GM10266 (cell line): ENCODE results near the gene MYO9A.

Experiments
- DNase-seq: peaks from one replicate; pipeline ENCODE4 v3.0.0; 2012; ENCODE audit errors: extremely low spot score
- CTCF ChIP-seq: IDR thresholded peaks from 2 replicates; pipeline ENCODE4 v1.5.1; 2012; ENCODE audit warnings: mild to moderate bottlenecking, low read depth; ENCODE audit not compliant: control insufficient read depth, insufficient read depth; ENCODE audit errors: missing control alignments

The MYO9A gene

DNA sequence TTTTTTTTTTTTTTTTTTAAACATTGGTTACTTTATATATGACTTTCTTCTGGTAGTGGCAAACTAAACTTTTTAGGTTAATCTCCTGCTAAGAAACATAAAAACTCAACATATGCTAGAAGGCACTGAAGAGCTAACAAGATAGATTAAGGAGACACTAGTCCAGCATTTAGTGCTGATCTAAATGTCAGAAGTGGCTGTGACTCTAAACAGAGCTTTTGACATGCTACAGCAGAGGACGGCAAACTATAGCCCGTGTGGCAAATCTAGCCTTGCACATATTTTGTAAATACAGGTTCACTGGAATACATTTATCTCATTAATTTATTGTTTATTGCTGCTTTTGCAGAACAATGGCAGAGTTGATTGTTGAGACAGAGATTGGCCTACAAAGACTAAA, 287.0 kb downstream of the MYO9A start:
- DNase-seq = no peak
- no peak for TF ChIP-seq CTCF

GRCh38 chr15:71826196-71826595, 291.8 kb downstream of the MYO9A start:
- no peak for DNase-seq
- no peak for TF ChIP-seq CTCF

DNA sequence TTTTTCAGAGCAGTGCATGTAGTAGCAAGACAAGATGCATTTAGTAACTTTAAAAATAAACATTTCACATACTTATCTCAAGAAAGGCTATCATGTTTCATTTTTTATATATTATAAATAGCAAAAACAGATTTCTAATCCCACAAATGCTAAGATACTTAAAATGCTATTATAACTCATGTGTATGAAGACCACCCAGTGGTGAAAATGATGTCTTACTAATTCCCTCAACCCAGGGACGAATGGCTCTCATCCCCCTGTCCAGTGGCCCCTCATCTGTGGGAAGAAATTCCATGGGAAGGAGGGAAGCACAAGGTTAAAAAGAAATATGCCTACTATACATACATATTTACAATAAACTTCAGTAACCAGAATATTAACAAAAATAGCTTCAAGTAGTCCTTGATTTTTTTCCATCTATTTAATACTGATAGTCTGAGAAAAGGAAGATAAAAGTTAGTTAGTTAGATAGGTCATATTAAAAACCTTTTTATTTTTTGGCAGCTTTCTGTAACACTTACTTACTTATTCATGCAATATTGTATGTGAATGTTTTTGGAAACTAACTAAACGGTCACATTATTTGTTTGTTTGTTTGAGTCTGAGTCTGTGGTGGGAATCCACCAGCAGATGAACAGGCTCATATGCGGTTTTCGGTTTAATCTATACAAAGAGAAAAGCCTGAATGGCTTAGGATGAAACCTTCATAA, 292.8 kb downstream of the MYO9A start:
- TF ChIP-seq CTCF = no peak
- DNase-seq = no peak

DNA sequence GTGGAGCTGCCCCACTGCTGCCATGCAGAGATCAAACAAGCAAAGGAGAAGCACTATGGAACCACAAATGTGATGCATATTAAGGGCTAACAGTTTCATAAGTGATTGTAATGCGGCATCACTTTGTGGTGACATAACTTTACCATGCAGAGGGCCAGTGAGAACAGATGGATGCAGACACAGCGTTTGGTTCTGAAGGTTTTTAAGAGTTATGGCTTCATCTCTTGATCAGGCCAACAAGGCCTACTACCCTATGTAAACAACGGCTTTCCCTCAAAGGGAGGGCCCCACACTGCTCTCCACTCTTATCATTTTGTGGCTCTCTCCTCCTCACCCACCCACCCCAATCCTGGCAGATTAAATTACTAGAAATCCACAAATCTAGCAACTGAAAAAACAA, 294.1 kb downstream of the MYO9A start:
- TF ChIP-seq CTCF = no peak
- DNase-seq = no peak

GRCh38 chr15:71822890-71823630, 294.9 kb downstream of the MYO9A start:
- no peak for DNase-seq
- no peak for TF ChIP-seq CTCF

GRCh38 chr15:71821547-71822129, 296.3 kb downstream of the MYO9A start:
- no peak for TF ChIP-seq CTCF
- DNase-seq = no peak

DNA sequence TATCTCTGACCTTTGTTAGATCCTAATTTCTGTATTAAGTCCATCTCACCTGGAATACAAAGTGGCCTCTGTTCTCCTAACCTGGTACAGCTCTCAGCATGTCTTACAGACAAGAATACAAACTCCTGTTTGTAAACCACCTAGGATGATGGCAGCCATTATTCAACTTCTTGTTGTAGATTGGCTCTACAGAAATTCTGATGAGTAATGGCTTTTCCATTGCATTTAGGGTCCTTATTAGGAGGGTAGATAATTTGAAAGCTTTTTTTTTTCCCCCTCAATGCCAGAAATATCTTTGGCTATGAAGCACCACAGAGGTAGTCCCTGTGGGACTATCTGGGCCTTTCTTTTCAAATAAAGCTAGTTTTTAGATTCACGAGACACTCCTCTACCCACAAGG, 297.8 kb downstream of the MYO9A start:
- no peak for DNase-seq
- TF ChIP-seq CTCF = no peak
